ENCODE measurements around the gene STXBP6. TPM values are rescaled to one million over a fixed set of nuclear protein-coding genes. Genes with fewer than 3 reads are reported as not detected.
A peak's percentile ranks its signal among the peaks of the same experiment; 100 is the strongest.
"Not testable (repeated sequence)": the region's sequence is repeated elsewhere in the genome, so short reads cannot be mapped to it uniquely, and the experiment has no call there.

The STXBP6 gene
- total RNA-seq, 4 donors from 2014 or later, result 10.7 to 62.8 (median 55.9) TPM

GRCh38 chr14:24775950-24776349, 274.0 kb downstream of the STXBP6 start:
- Histone ChIP-seq H3K36me3 (no peaks in the 10 kb centered on the region), H3K4me3 (no peak overlapping the region), H3K9me3 (no peaks in the 10 kb centered on the region), H3K4me1 (no peaks in the 10 kb centered on the region), H3K27ac (no peak overlapping the region), H3K27me3 (no peaks in the 10 kb centered on the region)
- TF ChIP-seq CTCF (IDR thresholded peaks at IDR 0.05) (no peak), POLR2A (IDR thresholded peaks at IDR 0.05) (no peak)
- DNase-seq, result no peak

- TF ChIP-seq CTCF (IDR thresholded peaks at IDR 0.05) (no peak), POLR2A (IDR thresholded peaks at IDR 0.05) (no peak)
- Histone ChIP-seq H3K4me1 (no peaks in the 10 kb centered on the region), H3K27me3 (no peaks in the 10 kb centered on the region), H3K27ac (no peak overlapping the region), H3K9me3 (no peaks in the 10 kb centered on the region), H3K4me3 (no peak overlapping the region), H3K36me3 (no peaks in the 10 kb centered on the region)
- DNase-seq, result no peak
These were observed 275.6 kb downstream of the STXBP6 start for GRCh38 chr14:24774187-24774915.

- not testable (repeated sequence) for DNase-seq, H3K9me3 ChIP-seq, H3K4me1 ChIP-seq, H3K36me3 ChIP-seq, H3K4me3 ChIP-seq, H3K27ac ChIP-seq, H3K27me3 ChIP-seq
These were observed 276.4 kb downstream of the STXBP6 start for GRCh38 chr14:24773564-24773963.

GRCh38 chr14:24766434-24766833, 283.5 kb downstream of the STXBP6 start:
- Histone ChIP-seq H3K36me3 (no peaks in the 10 kb centered on the region), H3K27me3 (no peaks in the 10 kb centered on the region), H3K4me1 (no peaks in the 10 kb centered on the region), H3K4me3 (no peak overlapping the region), H3K9me3 (no peaks in the 10 kb centered on the region), H3K27ac (no peak overlapping the region)
- no peak for DNase-seq
- TF ChIP-seq POLR2A (IDR thresholded peaks at IDR 0.05) (no peak), CTCF (IDR thresholded peaks at IDR 0.05) (no peak)

GRCh38 chr14:24761141-24761540, 288.8 kb downstream of the STXBP6 start:
- H3K4me3 ChIP-seq, result no peak overlapping the region
- H3K27ac ChIP-seq, result no peak overlapping the region
- no peak for DNase-seq
- no peaks in the 10 kb centered on the region for H3K4me1 ChIP-seq
- no peaks in the 10 kb centered on the region for H3K9me3 ChIP-seq
- H3K36me3 ChIP-seq, result no peaks in the 10 kb centered on the region
- no peaks in the 10 kb centered on the region for H3K27me3 ChIP-seq
- TF ChIP-seq CTCF (IDR thresholded peaks at IDR 0.05) (peak in 3 of 6 experiments; percentile 6 to 27 (median 25)), POLR2A (IDR thresholded peaks at IDR 0.05) (no peak)
